Measurements from ENCODE around the gene COLEC12. TPM values are rescaled to one million over a fixed set of nuclear protein-coding genes. Genes with fewer than 3 reads are reported as not detected.

Gene COLEC12
- total RNA-seq, 3 donors from 2014 or later (not counting 1 experiment from before 2014, with no cell fraction given), result not detected

GRCh38 chr18:297936-298335 lies 202.6 kb downstream of the COLEC12 start:
- DNase-seq, result no peak
- intact Hi-C loops (cut with micrococcal nuclease), result no loop called here
- H3K4me3 ChIP-seq (ENCODE audit: low read length), result no peak overlapping the region
- H3K9me3 Mint-ChIP-seq, result no peaks in the 10 kb centered on the region
- WGBS (ENCODE audit: insufficient coverage), result 67% methylated on average over 2 of the region's 2 CpGs
- H3K27me3 ChIP-seq (ENCODE audit: control insufficient read depth, insufficient read depth, low read length), result no peaks in the 10 kb centered on the region
- H3K9me3 ChIP-seq (ENCODE audit: control insufficient read depth, insufficient read depth, low read length), result no peaks in the 10 kb centered on the region
- TF ChIP-seq CTCF (IDR thresholded peaks at IDR 0.05), result no peak
- peaks cover 0 to 22% of the 10 kb centered on the region in 2 donors for H3K27me3 Mint-ChIP-seq (ENCODE audit: low read depth in 2 of 2)
- no peak overlapping the region for H3K4me3 Mint-ChIP-seq
- ATAC-seq, result no peak
- H3K27ac ChIP-seq (ENCODE audit: low read length), result no peak overlapping the region
- no peak overlapping the region for H3K27ac Mint-ChIP-seq
- H3K4me1 Mint-ChIP-seq, result no peaks in the 10 kb centered on the region
- no peaks in the 10 kb centered on the region for H3K36me3 Mint-ChIP-seq
- no peaks in the 10 kb centered on the region for H3K36me3 ChIP-seq (ENCODE audit: control insufficient read depth, insufficient read depth, low read length)
- no peaks in the 10 kb centered on the region for H3K4me1 ChIP-seq (ENCODE audit: control insufficient read depth, insufficient read depth, low read length)

- ATAC-seq (no peak), DNase-seq (no peak)
- no peaks in the 10 kb centered on the region for H3K9me3 Mint-ChIP-seq
- H3K36me3 Mint-ChIP-seq, result no peaks in the 10 kb centered on the region
- intact Hi-C loops (cut with micrococcal nuclease), result no loop called here
- 81% methylated on average over 3 of the region's 3 CpGs for WGBS (ENCODE audit: insufficient coverage)
- Histone ChIP-seq H3K4me1 (ENCODE audit: control insufficient read depth, insufficient read depth, low read length) (no peaks in the 10 kb centered on the region), H3K4me3 (ENCODE audit: low read length) (no peak overlapping the region), H3K36me3 (ENCODE audit: control insufficient read depth, insufficient read depth, low read length) (no peaks in the 10 kb centered on the region), H3K9me3 (ENCODE audit: control insufficient read depth, insufficient read depth, low read length) (no peaks in the 10 kb centered on the region), H3K27ac (ENCODE audit: low read length) (no peak overlapping the region), H3K27me3 (ENCODE audit: control insufficient read depth, insufficient read depth, low read length) (no peaks in the 10 kb centered on the region)
- H3K27ac Mint-ChIP-seq, result no peak overlapping the region
- no peak overlapping the region for H3K4me3 Mint-ChIP-seq
- no peaks in the 10 kb centered on the region for H3K4me1 Mint-ChIP-seq
- peaks cover 3 to 14% of the 10 kb centered on the region in 2 donors for H3K27me3 Mint-ChIP-seq (ENCODE audit: low read depth in 2 of 2)
- TF ChIP-seq CTCF (IDR thresholded peaks at IDR 0.05), result no peak
These were observed 204.6 kb downstream of the COLEC12 start for GRCh38 chr18:295756-296490.

GRCh38 chr18:294566-294965 lies 205.9 kb downstream of the COLEC12 start:
- DNase-seq, result no peak
- WGBS (ENCODE audit: insufficient coverage), result 86% methylated on average over 3 of the region's 3 CpGs
- H3K27ac Mint-ChIP-seq, result no peak overlapping the region
- Histone ChIP-seq H3K36me3 (ENCODE audit: control insufficient read depth, insufficient read depth, low read length) (no peaks in the 10 kb centered on the region), H3K9me3 (ENCODE audit: control insufficient read depth, insufficient read depth, low read length) (no peaks in the 10 kb centered on the region), H3K4me3 (ENCODE audit: low read length) (no peak overlapping the region), H3K27ac (ENCODE audit: low read length) (no peak overlapping the region), H3K4me1 (ENCODE audit: control insufficient read depth, insufficient read depth, low read length) (no peaks in the 10 kb centered on the region), H3K27me3 (ENCODE audit: control insufficient read depth, insufficient read depth, low read length) (no peaks in the 10 kb centered on the region)
- H3K4me1 Mint-ChIP-seq, result no peaks in the 10 kb centered on the region
- ATAC-seq, result no peak
- H3K9me3 Mint-ChIP-seq, result no peaks in the 10 kb centered on the region
- no peak overlapping the region for H3K4me3 Mint-ChIP-seq
- H3K27me3 Mint-ChIP-seq (ENCODE audit: low read depth in 2 of 2), result peaks cover 5 to 6% of the 10 kb centered on the region in 2 donors
- intact Hi-C loops (cut with micrococcal nuclease), result no loop called here
- no peaks in the 10 kb centered on the region for H3K36me3 Mint-ChIP-seq
- no peak for TF ChIP-seq CTCF (IDR thresholded peaks at IDR 0.05)

- Mint-ChIP-seq H3K9me3 (no peaks in the 10 kb centered on the region), H3K4me3 (no peak overlapping the region), H3K27ac (no peak overlapping the region), H3K4me1 (no peaks in the 10 kb centered on the region), H3K27me3 (ENCODE audit: low read depth in 2 of 2) (peaks cover 10 to 11% of the 10 kb centered on the region in 2 donors), H3K36me3 (no peaks in the 10 kb centered on the region)
- Histone ChIP-seq H3K27me3 (ENCODE audit: control insufficient read depth, insufficient read depth, low read length) (no peaks in the 10 kb centered on the region), H3K4me1 (ENCODE audit: control insufficient read depth, insufficient read depth, low read length) (no peaks in the 10 kb centered on the region), H3K9me3 (ENCODE audit: control insufficient read depth, insufficient read depth, low read length) (no peaks in the 10 kb centered on the region), H3K36me3 (ENCODE audit: control insufficient read depth, insufficient read depth, low read length) (no peaks in the 10 kb centered on the region), H3K27ac (ENCODE audit: low read length) (no peak overlapping the region), H3K4me3 (ENCODE audit: low read length) (no peak overlapping the region)
- intact Hi-C loops (cut with micrococcal nuclease), result no loop called here
- TF ChIP-seq CTCF (IDR thresholded peaks at IDR 0.05), result no peak
- ATAC-seq (no peak), DNase-seq (no peak)
- WGBS (ENCODE audit: insufficient coverage), result no CpG with 5 or more reads among the region's 4 CpGs
These were observed 207.0 kb downstream of the COLEC12 start for GRCh38 chr18:293536-293935.
